Colonic mucosa (tissue), 4 donors: ENCODE results near the gene MOB2. TPM values are rescaled to one million over a fixed set of nuclear protein-coding genes. Genes with fewer than 3 reads are reported as not detected.
A peak's percentile ranks its signal among the peaks of the same experiment; 100 is the strongest.

Experiments used
- DNase-seq: peaks from one replicate; pipeline ENCODE4 v3.0.0-alpha.2; 2020
- H3K27ac ChIP-seq: fragments of 200-600 bp; one replicate; pipeline ENCODE4 v1.8.0; 2021
- H3K27me3 ChIP-seq: fragments of 200-600 bp; one replicate; pipeline ENCODE4 v1.8.0; 2021
- H3K36me3 ChIP-seq: fragments of 200-600 bp; one replicate; pipeline ENCODE4 v1.8.0; 2021
- H3K4me1 ChIP-seq: fragments of 200-600 bp; one replicate; pipeline ENCODE4 v1.8.0; 2021; ENCODE audit warnings: mild to moderate bottlenecking
- H3K4me3 ChIP-seq: fragments of 200-600 bp; one replicate; pipeline ENCODE4 v1.8.0; 2021
- H3K9ac ChIP-seq, 2 donors: one replicate each; pipeline ENCODE4 v1.7.0; 2013; ENCODE audit warnings: control low read depth in 2 of 2, low read depth in 2 of 2, low read length in 2 of 2
- H3K9me3 ChIP-seq: fragments of 200-600 bp; one replicate; pipeline ENCODE4 v1.8.0; 2021
- intact Hi-C: fragments of 100-400 bp; cut with DNase I; formaldehyde crosslinking; loops from one replicate; pipeline ENCODE4 v1.14.1; 2022
- total RNA-seq, 2 donors: library from RNA; stranded (reverse); fragmentation: NEBNext Ultra II Directional in 1 of 2; extraction: Animal tissue kit (Norgen Biotek cat#: 25700) in 1 of 2; gene quantifications; one replicate each; pipeline ENCODE4 v1.2.1, GENCODE V29; 2021
- TF ChIP-seq, protein P1 (sequence below): fragments of 200-600 bp; IDR thresholded peaks from one replicate; pipeline ENCODE4 v1.8.0; 2022; ENCODE audit warnings: antibody characterized with exemption, mild to moderate bottlenecking
- donor health status: healthy.
- donor health status: DM: no; HTN: no; CAD: no.
- donor health status: DM: no; HTN: no; CAD: no.

The MOB2 gene
- total RNA-seq, 2 donors from 2014 or later, result 41.6 to 49.2 TPM

GRCh38 chr11:1517117-1518005, 30.8 kb upstream of the MOB2 start:
- DNase-seq, result no peak
- intact Hi-C loops, result loop anchor here (5.0 to 10.0 kb wide), 4 partner anchors 60 to 393 kb away; no protein-coding TSS in a partner anchor
- Histone ChIP-seq H3K4me3 (no peak overlapping the region), H3K27ac (no peak overlapping the region), H3K36me3 (no peaks in the 10 kb centered on the region), H3K27me3 (no peaks in the 10 kb centered on the region), H3K9me3 (no peaks in the 10 kb centered on the region), H3K4me1 (peaks cover 5% of the 10 kb centered on the region), H3K9ac (no peak overlapping the region)
- TF ChIP-seq, protein P1, sequence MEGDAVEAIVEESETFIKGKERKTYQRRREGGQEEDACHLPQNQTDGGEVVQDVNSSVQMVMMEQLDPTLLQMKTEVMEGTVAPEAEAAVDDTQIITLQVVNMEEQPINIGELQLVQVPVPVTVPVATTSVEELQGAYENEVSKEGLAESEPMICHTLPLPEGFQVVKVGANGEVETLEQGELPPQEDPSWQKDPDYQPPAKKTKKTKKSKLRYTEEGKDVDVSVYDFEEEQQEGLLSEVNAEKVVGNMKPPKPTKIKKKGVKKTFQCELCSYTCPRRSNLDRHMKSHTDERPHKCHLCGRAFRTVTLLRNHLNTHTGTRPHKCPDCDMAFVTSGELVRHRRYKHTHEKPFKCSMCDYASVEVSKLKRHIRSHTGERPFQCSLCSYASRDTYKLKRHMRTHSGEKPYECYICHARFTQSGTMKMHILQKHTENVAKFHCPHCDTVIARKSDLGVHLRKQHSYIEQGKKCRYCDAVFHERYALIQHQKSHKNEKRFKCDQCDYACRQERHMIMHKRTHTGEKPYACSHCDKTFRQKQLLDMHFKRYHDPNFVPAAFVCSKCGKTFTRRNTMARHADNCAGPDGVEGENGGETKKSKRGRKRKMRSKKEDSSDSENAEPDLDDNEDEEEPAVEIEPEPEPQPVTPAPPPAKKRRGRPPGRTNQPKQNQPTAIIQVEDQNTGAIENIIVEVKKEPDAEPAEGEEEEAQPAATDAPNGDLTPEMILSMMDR, result no peak

GRCh38 chr11:1516273-1517067, 29.9 kb upstream of the MOB2 start:
- Histone ChIP-seq H3K9ac (no peak overlapping the region), H3K9me3 (no peaks in the 10 kb centered on the region), H3K4me1 (peaks cover 5% of the 10 kb centered on the region), H3K4me3 (no peak overlapping the region), H3K36me3 (no peaks in the 10 kb centered on the region), H3K27me3 (no peaks in the 10 kb centered on the region), H3K27ac (no peak overlapping the region)
- TF ChIP-seq, protein P1, result no peak
- DNase-seq, result no peak
- intact Hi-C loops, result loop anchor here (5.0 to 10.0 kb wide), 4 partner anchors 59 to 392 kb away; no protein-coding TSS in a partner anchor

- Histone ChIP-seq H3K27ac (no peak overlapping the region), H3K4me3 (no peak overlapping the region), H3K36me3 (no peaks in the 10 kb centered on the region), H3K9me3 (no peaks in the 10 kb centered on the region), H3K9ac (no peak overlapping the region), H3K4me1 (peaks cover 5% of the 10 kb centered on the region), H3K27me3 (no peaks in the 10 kb centered on the region)
- peak; percentile 80 for DNase-seq
- TF ChIP-seq, protein P1, result peak; percentile 94
- intact Hi-C loops, result loop anchor here (5.0 to 10.0 kb wide), 4 partner anchors 58 to 391 kb away; no protein-coding TSS in a partner anchor
Observed at GRCh38 chr11:1515082-1516060, 28.8 kb upstream of the MOB2 start.

DNA sequence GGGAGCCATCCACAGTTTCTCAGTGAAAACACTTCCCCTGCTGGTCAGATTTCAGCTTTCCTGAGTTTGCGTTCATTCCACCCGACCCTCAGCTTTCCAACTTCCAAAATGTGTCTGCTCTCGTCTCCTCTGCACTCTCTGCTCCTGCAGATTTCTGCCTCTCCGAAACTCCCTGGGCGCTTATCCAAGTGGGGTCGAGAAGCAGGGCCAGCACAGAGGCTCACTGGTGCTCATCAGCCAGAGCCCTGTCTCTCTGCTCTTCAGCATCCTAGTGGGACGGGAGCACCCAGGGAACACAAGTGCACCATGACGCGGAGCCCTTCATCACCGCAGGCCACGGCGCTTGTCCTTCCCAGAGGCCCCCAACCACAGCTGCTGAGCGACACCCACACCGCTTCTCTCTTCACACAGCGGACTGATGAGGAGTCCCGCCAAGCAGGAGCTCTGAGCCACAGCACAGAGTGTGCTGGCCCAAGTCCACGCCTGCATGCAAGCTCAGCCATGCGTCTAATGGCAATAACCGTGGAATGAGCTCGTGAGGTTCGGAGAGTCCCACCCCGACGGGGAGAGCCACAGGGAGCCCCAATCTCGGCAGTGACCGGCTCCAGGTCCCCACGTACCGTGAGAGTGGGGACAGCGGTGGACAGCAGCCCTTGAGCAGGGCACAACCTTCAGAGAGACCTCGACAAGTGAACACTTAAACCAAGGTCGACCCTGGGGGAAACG, 27.9 kb upstream of the MOB2 start:
- Histone ChIP-seq H3K4me1 (peaks cover 5% of the 10 kb centered on the region), H3K9ac (no peak overlapping the region), H3K9me3 (no peaks in the 10 kb centered on the region), H3K4me3 (no peak overlapping the region), H3K27ac (no peak overlapping the region), H3K27me3 (no peaks in the 10 kb centered on the region), H3K36me3 (no peaks in the 10 kb centered on the region)
- TF ChIP-seq, protein P1, result no peak
- intact Hi-C loops, result loop anchor here (5.0 to 10.0 kb wide), 4 partner anchors 57 to 390 kb away; no protein-coding TSS in a partner anchor
- no peak for DNase-seq
